Esophagus squamous epithelium (tissue), 4 donors: ENCODE data around the gene ZNF846.

ENCODE experiments used
- POLR2A ChIP-seq, 4 donors: fragments of 450-650 bp; IDR thresholded peaks; one replicate each; pipeline ENCODE4 v1.6.1; 2017; ENCODE audit warnings: antibody characterized with exemption in 4 of 4, mild to moderate bottlenecking in 4 of 4, moderate library complexity in 3 of 4
- TF ChIP-seq, protein P1 (sequence below), 6 experiments: fragments of 450-650 bp in 4 of 6; fragments of 200-600 bp in 2 of 6; sonication (generic) in 2 of 6; IDR thresholded peaks; one replicate each; pipeline ENCODE4 v1.5.1; 2016 to 2019; ENCODE audit warnings: antibody characterized with exemption in 6 of 6, mild to moderate bottlenecking in 4 of 6, moderate library complexity in 4 of 6

- TF ChIP-seq, protein P1, sequence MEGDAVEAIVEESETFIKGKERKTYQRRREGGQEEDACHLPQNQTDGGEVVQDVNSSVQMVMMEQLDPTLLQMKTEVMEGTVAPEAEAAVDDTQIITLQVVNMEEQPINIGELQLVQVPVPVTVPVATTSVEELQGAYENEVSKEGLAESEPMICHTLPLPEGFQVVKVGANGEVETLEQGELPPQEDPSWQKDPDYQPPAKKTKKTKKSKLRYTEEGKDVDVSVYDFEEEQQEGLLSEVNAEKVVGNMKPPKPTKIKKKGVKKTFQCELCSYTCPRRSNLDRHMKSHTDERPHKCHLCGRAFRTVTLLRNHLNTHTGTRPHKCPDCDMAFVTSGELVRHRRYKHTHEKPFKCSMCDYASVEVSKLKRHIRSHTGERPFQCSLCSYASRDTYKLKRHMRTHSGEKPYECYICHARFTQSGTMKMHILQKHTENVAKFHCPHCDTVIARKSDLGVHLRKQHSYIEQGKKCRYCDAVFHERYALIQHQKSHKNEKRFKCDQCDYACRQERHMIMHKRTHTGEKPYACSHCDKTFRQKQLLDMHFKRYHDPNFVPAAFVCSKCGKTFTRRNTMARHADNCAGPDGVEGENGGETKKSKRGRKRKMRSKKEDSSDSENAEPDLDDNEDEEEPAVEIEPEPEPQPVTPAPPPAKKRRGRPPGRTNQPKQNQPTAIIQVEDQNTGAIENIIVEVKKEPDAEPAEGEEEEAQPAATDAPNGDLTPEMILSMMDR (IDR thresholded peaks at IDR 0.05), result no peak
- TF ChIP-seq POLR2A (IDR thresholded peaks at IDR 0.05), result no peak
Observed at GRCh38 chr19:9705836-9706235, 62.7 kb downstream of the ZNF846 start.
